HepG2 (cell line): ENCODE data around the gene NPDC1. TPM values are rescaled to one million over a fixed set of nuclear protein-coding genes. Genes with fewer than 3 reads are reported as not detected.

ENCODE experiments used
- ELK4 ChIP-seq: sonication (generic); formaldehyde crosslinking; IDR thresholded peaks from 2 replicates; pipeline ENCODE4 v1.9.0; 2021; ENCODE audit warnings: missing genetic modification reagents, borderline replicate concordance
- ETV5 ChIP-seq: IDR thresholded peaks from 2 replicates; pipeline ENCODE4 v1.6.1; 2018; ENCODE audit warnings: missing biosample characterization, missing genetic modification reagents, inconsistent platforms, borderline replicate concordance
- FOXK2 ChIP-seq: fragments of 450-650 bp; IDR thresholded peaks from 2 replicates; pipeline ENCODE4 v1.6.1; 2016
- KDM5A ChIP-seq: fragments of 200-600 bp; sonication (generic); IDR thresholded peaks from 2 replicates; pipeline ENCODE4 v1.7.0; 2018; ENCODE audit warnings: antibody characterized with exemption, mild to moderate bottlenecking, low read length, borderline replicate concordance
- NR1H2 ChIP-seq: sonication (generic); formaldehyde crosslinking; IDR thresholded peaks from 2 replicates; pipeline ENCODE4 v1.8.1; 2022; ENCODE audit warnings: low read depth, missing genetic modification reagents, borderline replicate concordance
- RBFOX2 ChIP-seq: fragments of 200-400 bp; formaldehyde crosslinking; IDR thresholded peaks from 2 replicates; pipeline ENCODE4 v1.6.1; 2017; ENCODE audit warnings: low read depth, mild to moderate bottlenecking, low read length
- RBM22 ChIP-seq: fragments of 200-400 bp; formaldehyde crosslinking; optimal IDR thresholded peaks from 2 replicates; pipeline ENCODE3; 2017; ENCODE audit warnings: mild to moderate bottlenecking, low read length, moderate library complexity
- SP4 ChIP-seq: sonication (generic); formaldehyde crosslinking; IDR thresholded peaks from 2 replicates; pipeline ENCODE4 v1.8.1; 2023; ENCODE audit warnings: mild to moderate bottlenecking, missing genetic modification reagents
- TCF12 ChIP-seq, 2 experiments: fragments of 450-650 bp in 1 of 2; sonication (generic) in 1 of 2; formaldehyde crosslinking in 1 of 2; IDR thresholded peaks; 2 replicates each; pipeline versions ENCODE4 v1.6.1 to v1.8.0; 2017 to 2022; ENCODE audit warnings: antibody characterized with exemption in 1 of 2, mild to moderate bottlenecking in 1 of 2, missing genetic modification reagents in 1 of 2, moderate library complexity in 1 of 2
- ZBTB26 ChIP-seq: IDR thresholded peaks from 2 replicates; pipeline ENCODE4 v1.6.1; 2016; ENCODE audit warnings: missing compliant biosample characterization, missing genetic modification reagents, borderline replicate concordance
- ZC3H13 ChIP-seq: sonication (generic); formaldehyde crosslinking; IDR thresholded peaks from 2 replicates; pipeline ENCODE4 v1.8.1; 2023; ENCODE audit warnings: mild to moderate bottlenecking, missing genetic modification reagents, moderate library complexity
- ZMYM4 ChIP-seq: sonication (generic); formaldehyde crosslinking; IDR thresholded peaks from 2 replicates; pipeline ENCODE4 v1.8.1; 2023; ENCODE audit warnings: mild to moderate bottlenecking, missing genetic modification reagents
- ZNF101 ChIP-seq: sonication (generic); formaldehyde crosslinking; IDR thresholded peaks from 2 replicates; pipeline ENCODE4 v1.4.0; 2020; ENCODE audit warnings: mild to moderate bottlenecking, low read depth, missing genetic modification reagents, borderline replicate concordance
- ZNF260 ChIP-seq: sonication (generic); formaldehyde crosslinking; IDR thresholded peaks from 2 replicates; pipeline ENCODE4 v1.4.0; 2020; ENCODE audit warnings: missing genetic modification reagents, low read depth, mild to moderate bottlenecking, borderline replicate concordance
- ZNF432 ChIP-seq: sonication (generic); formaldehyde crosslinking; IDR thresholded peaks from 2 replicates; pipeline ENCODE4 v1.5.0; 2020; ENCODE audit warnings: missing genetic modification reagents, mild to moderate bottlenecking, borderline replicate concordance
- ZNF615 ChIP-seq: sonication (generic); formaldehyde crosslinking; IDR thresholded peaks from 2 replicates; pipeline ENCODE4 v1.5.0; 2020; ENCODE audit warnings: mild to moderate bottlenecking, missing genetic modification reagents, borderline replicate concordance
- ZNF639 ChIP-seq: conservative IDR thresholded peaks from 2 replicates; pipeline ENCODE4 v1.6.1; 2018; ENCODE audit warnings: missing genetic modification reagents
- ZNF691 ChIP-seq: sonication (generic); formaldehyde crosslinking; IDR thresholded peaks from 2 replicates; pipeline ENCODE4 v1.4.0; 2020; ENCODE audit warnings: missing genetic modification reagents, low read depth, mild to moderate bottlenecking, borderline replicate concordance
- ZSCAN9 ChIP-seq: IDR thresholded peaks from 2 replicates; pipeline ENCODE4 v1.6.1; 2016; ENCODE audit warnings: borderline replicate concordance
- polyA plus RNA-seq, 8 experiments: library from polyadenylated mRNA; depleted of rRNA in 3 of 8; stranded (reverse) in 7 of 8; unstranded in 1 of 8; fragments of >200 nt; fragmentation: Illumina TruSeq in 4 of 8; extraction: Trizol in 4 of 8; gene quantifications; 2 replicates each; pipeline versions ENCODE4 v1.2.1 to v1.2.3, GENCODE V29; 2011 to 2016; ENCODE audit warnings: low read depth in 4 of 8, missing spikeins in 1 of 8, mixed read lengths in 1 of 8; ENCODE audit not compliant: insufficient read depth in 1 of 8
- total RNA-seq, 5 experiments: library from RNA; depleted of rRNA; stranded (reverse); fragments of >200 nt; fragmentation: Illumina TruSeq; extraction: Trizol; gene quantifications; 2 replicates each; pipeline ENCODE4 v1.2.3, GENCODE V29; 2016; ENCODE audit warnings: low read depth in 1 of 5
- TF ChIP-seq, protein P1 (sequence below): IDR thresholded peaks from 2 replicates; pipeline ENCODE4 v1.6.1; 2016; ENCODE audit warnings: mild to moderate bottlenecking, missing biosample characterization, missing genetic modification reagents
- TF ChIP-seq, protein P2 (sequence below): sonication (generic); formaldehyde crosslinking; conservative IDR thresholded peaks from 2 replicates; pipeline ENCODE4 v1.4.0; 2020; ENCODE audit warnings: missing genetic modification reagents

The NPDC1 gene
- total and polyA plus RNA-seq, 2 of the 13 experiments (the other 11 are each of a cell fraction or from before 2014, with no cell fraction given), result 0.84 to 5.4 TPM

DNA sequence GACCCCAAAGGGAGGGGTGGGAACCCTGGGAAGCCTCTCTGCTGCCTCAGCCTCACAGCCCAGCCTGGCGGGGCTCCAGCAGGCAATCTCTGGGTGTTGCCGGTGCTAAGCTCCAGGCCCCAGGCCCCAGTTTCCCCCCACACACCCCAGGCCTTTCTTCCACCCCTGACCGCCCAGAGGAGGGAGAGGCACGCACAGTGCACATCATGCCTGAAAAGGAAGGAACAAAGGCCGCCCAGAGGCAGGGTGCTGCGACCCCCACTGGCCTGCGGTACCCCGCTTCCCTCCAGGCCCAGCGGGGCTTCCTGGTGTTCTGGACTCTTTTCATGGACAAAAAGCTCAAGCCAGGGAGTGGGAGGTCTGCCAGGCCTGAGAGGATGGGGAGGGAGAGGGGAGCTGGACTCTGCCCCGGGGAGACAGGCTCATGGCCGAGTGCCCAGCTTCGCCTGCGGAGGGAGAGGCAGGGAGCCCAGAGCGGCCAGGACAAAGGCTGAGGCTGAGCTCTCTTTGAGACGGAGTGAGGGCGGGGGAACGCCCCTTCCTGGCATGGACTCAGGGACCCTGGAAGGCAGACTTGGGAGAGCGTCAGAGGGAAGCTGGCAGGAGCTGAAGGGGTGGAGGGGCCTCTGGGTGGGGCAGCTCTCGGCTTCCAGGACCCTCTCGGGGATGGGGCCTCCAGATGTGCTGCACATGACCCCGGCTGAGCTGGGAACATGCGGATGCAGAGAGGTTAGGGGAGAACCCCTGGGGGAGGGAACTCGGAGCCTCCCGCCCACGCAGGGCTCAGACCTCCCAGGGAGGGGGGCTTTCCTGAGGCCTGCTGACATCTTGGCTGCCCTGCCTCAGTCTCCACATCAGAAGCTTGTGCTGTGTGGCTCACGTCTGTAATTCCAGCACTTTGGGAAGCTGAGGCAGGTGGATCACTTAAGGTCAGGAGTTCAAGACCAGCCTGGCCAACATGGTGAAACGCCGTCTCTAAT is 9.7 kb upstream of the NPDC1 start (continued):
- TF ChIP-seq ZNF639 (peak; percentile 40; the same call in 1 of the 2 replicates), ELK4 (CRISPR knock-in tag) (no peak), ZSCAN9 (no peak), KDM5A (no peak), ZNF691 (CRISPR knock-in tag) (no peak), ZNF101 (CRISPR knock-in tag) (0 out of 2 replicates have a peak, but pooled peaks have one; percentile 26), ZBTB26 (CRISPR knock-in tag) (no peak), ZNF615 (CRISPR knock-in tag) (no peak), TCF12 (IDR thresholded peaks at IDR 0.05) (no peak), TCF12 (CRISPR knock-in tag; IDR thresholded peaks at IDR 0.05) (0 out of 2 replicates have a peak, but pooled peaks have one; percentile 81), RBM22 (peak; percentile 58), ZNF260 (CRISPR knock-in tag) (no peak), FOXK2 (no peak), ETV5 (CRISPR knock-in tag) (peak; percentile 62; the same call in 1 of the 2 replicates), NR1H2 (no peak), RBFOX2 (peak; percentile 53), ZNF432 (CRISPR knock-in tag) (no peak), ZC3H13 (peak; percentile 15), ZMYM4 (CRISPR knock-in tag) (peak; percentile 71), SP4 (CRISPR knock-in tag) (peak; percentile 58)
- TF ChIP-seq, protein P1, sequence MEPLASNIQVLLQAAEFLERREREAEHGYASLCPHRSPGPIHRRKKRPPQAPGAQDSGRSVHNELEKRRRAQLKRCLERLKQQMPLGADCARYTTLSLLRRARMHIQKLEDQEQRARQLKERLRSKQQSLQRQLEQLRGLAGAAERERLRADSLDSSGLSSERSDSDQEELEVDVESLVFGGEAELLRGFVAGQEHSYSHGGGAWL (CRISPR knock-in tag), result no peak
- TF ChIP-seq, protein P2, sequence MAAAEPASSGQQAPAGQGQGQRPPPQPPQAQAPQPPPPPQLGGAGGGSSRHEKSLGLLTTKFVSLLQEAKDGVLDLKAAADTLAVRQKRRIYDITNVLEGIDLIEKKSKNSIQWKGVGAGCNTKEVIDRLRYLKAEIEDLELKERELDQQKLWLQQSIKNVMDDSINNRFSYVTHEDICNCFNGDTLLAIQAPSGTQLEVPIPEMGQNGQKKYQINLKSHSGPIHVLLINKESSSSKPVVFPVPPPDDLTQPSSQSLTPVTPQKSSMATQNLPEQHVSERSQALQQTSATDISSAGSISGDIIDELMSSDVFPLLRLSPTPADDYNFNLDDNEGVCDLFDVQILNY (CRISPR knock-in tag), result no peak
